ENCODE data around the gene HPSE2. TPM values are rescaled to one million over a fixed set of nuclear protein-coding genes. Genes with fewer than 3 reads are reported as not detected.

Gene HPSE2
- total RNA-seq, 2 experiments from 2014 or later = not detected

DNA sequence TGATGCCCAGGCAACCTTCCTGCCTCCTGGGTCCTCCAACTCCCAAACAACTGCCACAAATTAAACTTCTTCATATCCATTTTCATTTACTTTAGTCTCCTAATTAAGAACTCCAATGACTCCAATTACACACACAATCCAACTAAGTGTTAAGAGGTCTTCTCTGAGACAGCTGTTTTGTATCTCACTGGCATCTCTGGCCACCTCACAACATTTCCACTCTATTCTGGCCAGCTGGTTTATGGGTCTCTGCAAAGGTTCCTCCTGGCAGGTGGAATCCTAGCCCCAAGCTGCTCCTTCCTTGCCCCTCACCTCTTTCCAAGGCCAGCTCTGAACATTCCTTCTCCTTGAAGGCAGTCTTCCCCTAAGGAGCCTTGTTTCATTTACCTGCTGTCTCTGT, 665.8 kb downstream of the HPSE2 start:
- ATAC-seq (ENCODE audit: poor library complexity) (no peak), DNase-seq (no peak)
- H3K4me1 ChIP-seq (ENCODE audit: insufficient read depth, low read length) = no peaks in the 10 kb centered on the region
- no peak overlapping the region for H3K27ac Mint-ChIP-seq
- TF ChIP-seq, protein P1, sequence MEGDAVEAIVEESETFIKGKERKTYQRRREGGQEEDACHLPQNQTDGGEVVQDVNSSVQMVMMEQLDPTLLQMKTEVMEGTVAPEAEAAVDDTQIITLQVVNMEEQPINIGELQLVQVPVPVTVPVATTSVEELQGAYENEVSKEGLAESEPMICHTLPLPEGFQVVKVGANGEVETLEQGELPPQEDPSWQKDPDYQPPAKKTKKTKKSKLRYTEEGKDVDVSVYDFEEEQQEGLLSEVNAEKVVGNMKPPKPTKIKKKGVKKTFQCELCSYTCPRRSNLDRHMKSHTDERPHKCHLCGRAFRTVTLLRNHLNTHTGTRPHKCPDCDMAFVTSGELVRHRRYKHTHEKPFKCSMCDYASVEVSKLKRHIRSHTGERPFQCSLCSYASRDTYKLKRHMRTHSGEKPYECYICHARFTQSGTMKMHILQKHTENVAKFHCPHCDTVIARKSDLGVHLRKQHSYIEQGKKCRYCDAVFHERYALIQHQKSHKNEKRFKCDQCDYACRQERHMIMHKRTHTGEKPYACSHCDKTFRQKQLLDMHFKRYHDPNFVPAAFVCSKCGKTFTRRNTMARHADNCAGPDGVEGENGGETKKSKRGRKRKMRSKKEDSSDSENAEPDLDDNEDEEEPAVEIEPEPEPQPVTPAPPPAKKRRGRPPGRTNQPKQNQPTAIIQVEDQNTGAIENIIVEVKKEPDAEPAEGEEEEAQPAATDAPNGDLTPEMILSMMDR (IDR thresholded peaks at IDR 0.05) = no peak
- no peaks in the 10 kb centered on the region for H3K9me3 ChIP-seq (ENCODE audit: control insufficient read depth in 1 of 2, insufficient read depth in 1 of 2, low read length in 2 of 2)
- no peak overlapping the region for H3K4me3 ChIP-seq (ENCODE audit: low read length)
- H3K27ac ChIP-seq (ENCODE audit: low read depth in 1 of 2, low read length in 2 of 2) = no peak overlapping the region
- no peaks in the 10 kb centered on the region for H3K36me3 ChIP-seq (ENCODE audit: insufficient read depth, low read length)
- H3K27me3 ChIP-seq (ENCODE audit: control insufficient read depth in 1 of 2, insufficient read depth in 2 of 2, low read length in 2 of 2) = peaks cover 0 to 10% of the 10 kb centered on the region in 2 experiments
- ChIA-PET POLR2A (no interaction called here), CTCF (no interaction called here)
- no peaks in the 10 kb centered on the region for H3K36me3 Mint-ChIP-seq (ENCODE audit: low read depth)
- intact Hi-C loops (cut with DNase I, micrococcal nuclease) = no loop called here
- H3K27me3 Mint-ChIP-seq = peaks cover 22% of the 10 kb centered on the region
- no peaks in the 10 kb centered on the region for H3K9me3 Mint-ChIP-seq
- no peak overlapping the region for H3K4me3 Mint-ChIP-seq
- no peaks in the 10 kb centered on the region for H3K4me1 Mint-ChIP-seq (ENCODE audit: low read depth)

DNA sequence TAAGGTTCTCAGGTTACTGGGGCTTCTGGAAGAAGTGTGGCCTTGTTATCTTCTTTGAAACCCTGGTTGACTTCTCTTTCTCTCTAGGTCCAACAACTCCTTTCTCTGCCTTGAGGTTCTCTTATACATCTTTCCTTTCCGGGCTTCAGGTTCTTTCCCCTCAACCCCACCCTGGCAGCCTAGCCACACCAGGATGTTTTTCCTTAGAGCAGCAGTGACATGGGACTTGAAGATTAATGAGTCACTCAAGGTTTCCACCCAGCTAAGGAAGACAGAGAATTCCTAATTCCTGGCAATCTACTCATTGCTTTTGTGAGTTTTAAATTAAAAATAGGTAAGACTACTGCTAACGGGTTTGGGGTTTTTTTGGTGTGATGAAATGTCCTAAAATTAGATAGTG, 667.1 kb downstream of the HPSE2 start:
- H3K27me3 ChIP-seq (ENCODE audit: control insufficient read depth in 1 of 2, insufficient read depth in 2 of 2, low read length in 2 of 2) = peaks cover 0 to 7% of the 10 kb centered on the region in 2 experiments
- Mint-ChIP-seq H3K27me3 (peaks cover 14% of the 10 kb centered on the region), H3K27ac (no peak overlapping the region), H3K4me3 (no peak overlapping the region), H3K9me3 (no peaks in the 10 kb centered on the region), H3K4me1 (ENCODE audit: low read depth) (no peaks in the 10 kb centered on the region), H3K36me3 (ENCODE audit: low read depth) (no peaks in the 10 kb centered on the region)
- intact Hi-C loops (cut with DNase I, micrococcal nuclease) = no loop called here
- TF ChIP-seq, protein P1 (IDR thresholded peaks at IDR 0.05) = no peak
- POLR2A ChIA-PET = no interaction called here
- no peak for DNase-seq
- no peak overlapping the region for H3K4me3 ChIP-seq (ENCODE audit: low read length)
- CTCF ChIA-PET = no interaction called here
- H3K27ac ChIP-seq (ENCODE audit: low read depth in 1 of 2, low read length in 2 of 2) = no peak overlapping the region
- no peaks in the 10 kb centered on the region for H3K9me3 ChIP-seq (ENCODE audit: control insufficient read depth in 1 of 2, insufficient read depth in 1 of 2, low read length in 2 of 2)
- H3K36me3 ChIP-seq (ENCODE audit: insufficient read depth, low read length) = no peaks in the 10 kb centered on the region
- no peak for ATAC-seq (ENCODE audit: poor library complexity)
- H3K4me1 ChIP-seq (ENCODE audit: insufficient read depth, low read length) = no peaks in the 10 kb centered on the region

DNA sequence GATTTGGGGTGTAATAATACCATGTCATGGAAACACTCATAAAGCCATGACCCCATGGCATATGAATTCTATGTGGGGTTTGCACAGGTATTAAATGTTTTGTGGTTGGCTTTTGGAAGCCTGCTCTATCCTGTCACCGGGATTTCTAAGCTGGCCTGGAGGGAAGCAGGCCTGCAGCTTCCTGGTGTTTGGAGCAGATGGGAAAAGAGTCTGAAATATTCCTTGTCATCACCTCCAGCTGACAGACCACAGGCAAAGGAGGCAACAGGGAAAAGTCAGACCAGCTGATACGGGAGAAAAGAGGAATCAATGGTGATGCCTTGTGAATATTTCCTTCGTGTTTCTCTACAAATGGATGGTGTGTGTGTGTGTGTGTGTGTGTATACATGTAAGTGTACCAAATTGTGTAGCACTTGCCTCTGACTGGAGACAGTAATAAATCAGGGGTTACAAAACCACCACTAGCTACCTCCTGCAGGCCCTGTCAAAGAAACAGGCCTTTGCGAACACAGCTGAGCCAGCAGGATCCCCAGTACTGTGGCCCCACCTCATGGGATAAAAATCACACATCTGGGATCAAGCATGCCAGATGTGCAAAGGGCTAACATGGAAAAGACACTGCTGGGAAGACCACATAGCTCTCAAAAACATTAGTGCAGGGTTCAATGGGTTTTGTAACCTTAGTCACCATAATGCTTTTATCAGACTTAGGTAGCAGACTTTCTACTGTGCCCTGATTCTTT, 668.1 kb downstream of the HPSE2 start:
- POLR2A ChIA-PET = no interaction called here
- Mint-ChIP-seq H3K27ac (no peak overlapping the region), H3K4me1 (ENCODE audit: low read depth) (no peaks in the 10 kb centered on the region), H3K27me3 (peaks cover 11% of the 10 kb centered on the region), H3K9me3 (no peaks in the 10 kb centered on the region), H3K36me3 (ENCODE audit: low read depth) (no peaks in the 10 kb centered on the region), H3K4me3 (no peak overlapping the region)
- H3K4me3 ChIP-seq (ENCODE audit: low read length) = no peak overlapping the region
- H3K9me3 ChIP-seq (ENCODE audit: control insufficient read depth in 1 of 2, insufficient read depth in 1 of 2, low read length in 2 of 2) = no peaks in the 10 kb centered on the region
- CTCF ChIA-PET = no interaction called here
- ATAC-seq (ENCODE audit: poor library complexity) (no peak), DNase-seq (no peak)
- intact Hi-C loops (cut with DNase I, micrococcal nuclease) = no loop called here
- TF ChIP-seq, protein P1 (IDR thresholded peaks at IDR 0.05) = no peak
- H3K27ac ChIP-seq (ENCODE audit: low read depth in 1 of 2, low read length in 2 of 2) = no peak overlapping the region
- no peaks in the 10 kb centered on the region for H3K4me1 ChIP-seq (ENCODE audit: insufficient read depth, low read length)
- H3K27me3 ChIP-seq (ENCODE audit: control insufficient read depth in 1 of 2, insufficient read depth in 2 of 2, low read length in 2 of 2) = peaks cover 0 to 6% of the 10 kb centered on the region in 2 experiments
- H3K36me3 ChIP-seq (ENCODE audit: insufficient read depth, low read length) = no peaks in the 10 kb centered on the region

Data from CD4-positive, alpha-beta T cell (primary cell).